HG03520 (cell line): Measurements from ENCODE around the gene GLB1L2.

Source experiments
- ATAC-seq: cut with Tn5 transposase; IDR thresholded peaks from one replicate; pipeline ENCODE4 v1.9.1; 2021; ENCODE audit warnings: mild to moderate bottlenecking, moderate library complexity; ENCODE audit not compliant: unreplicated experiment

GLB1L2 gene

GRCh38 chr11:134346101-134346975, 14.6 kb downstream of the GLB1L2 start:
- no peak for ATAC-seq

GRCh38 chr11:134346976-134347350, 15.2 kb downstream of the GLB1L2 start:
- no peak for ATAC-seq

- no peak for ATAC-seq
These were observed 15.7 kb downstream of the GLB1L2 start for GRCh38 chr11:134347441-134347840.

GRCh38 chr11:134349109-134349801, 17.5 kb downstream of the GLB1L2 start:
- no peak for ATAC-seq

- ATAC-seq, result no peak
These were observed 18.1 kb downstream of the GLB1L2 start for GRCh38 chr11:134349802-134350355.

- ATAC-seq, result peak; percentile 75
These were observed 18.6 kb downstream of the GLB1L2 start for GRCh38 chr11:134350381-134350780.

- ATAC-seq, result no peak
These were observed 20.3 kb downstream of the GLB1L2 start for GRCh38 chr11:134352111-134352510.

GRCh38 chr11:134355136-134355535, 23.3 kb downstream of the GLB1L2 start:
- no peak for ATAC-seq

GRCh38 chr11:134355656-134356055, 23.9 kb downstream of the GLB1L2 start:
- ATAC-seq, result no peak

- ATAC-seq, result no peak
These were observed 25.1 kb downstream of the GLB1L2 start for GRCh38 chr11:134356656-134357544.

GRCh38 chr11:134357545-134357839, 25.7 kb downstream of the GLB1L2 start:
- no peak for ATAC-seq

- no peak for ATAC-seq
These were observed 26.5 kb downstream of the GLB1L2 start for GRCh38 chr11:134358165-134358855.

- no peak for ATAC-seq
These were observed 27.2 kb downstream of the GLB1L2 start for GRCh38 chr11:134358856-134359490.

- ATAC-seq, result no peak
These were observed 27.9 kb downstream of the GLB1L2 start for GRCh38 chr11:134359646-134360045.

- peak; percentile 94 for ATAC-seq
These were observed 28.5 kb downstream of the GLB1L2 start for GRCh38 chr11:134360050-134360835.

GRCh38 chr11:134361661-134362060, 29.9 kb downstream of the GLB1L2 start:
- ATAC-seq, result no peak

GRCh38 chr11:134362192-134362901, 30.6 kb downstream of the GLB1L2 start:
- no peak for ATAC-seq

- ATAC-seq, result no peak
These were observed 31.4 kb downstream of the GLB1L2 start for GRCh38 chr11:134363161-134363560.

GRCh38 chr11:134363592-134363991, 31.8 kb downstream of the GLB1L2 start:
- no peak for ATAC-seq
